Measurements from ENCODE around the gene SCAND1. TPM values are rescaled to one million over a fixed set of nuclear protein-coding genes. Genes with fewer than 3 reads are reported as not detected.

SCAND1 gene
- total RNA-seq, 2 donors from 2014 or later, result 137 to 199 TPM

- no peaks in the 10 kb centered on the region for H3K36me3 ChIP-seq
- intact Hi-C loops (cut with DNase I), result no loop called here
- 91% methylated on average over 7 of the region's 7 CpGs for WGBS
- TF ChIP-seq CTCF (IDR thresholded peaks at IDR 0.05) (no peak), POLR2A (IDR thresholded peaks at IDR 0.05) (no peak), POLR2AphosphoS5 (IDR thresholded peaks at IDR 0.05) (no peak)
- H3K27me3 ChIP-seq (replicated peaks; ENCODE audit: insufficient read depth), result no peaks in the 10 kb centered on the region
- no peak overlapping the region for H3K27ac ChIP-seq
- DNase-seq (ENCODE audit: low spot score), result no peak
- no peak overlapping the region for H3K4me3 ChIP-seq
- H3K9me3 ChIP-seq, result no peaks in the 10 kb centered on the region
- H3K4me1 ChIP-seq (replicated peaks), result peaks cover 13% of the 10 kb centered on the region
Observed at GRCh38 chr20:35950093-35950492, 4.2 kb downstream of the SCAND1 start.

DNA sequence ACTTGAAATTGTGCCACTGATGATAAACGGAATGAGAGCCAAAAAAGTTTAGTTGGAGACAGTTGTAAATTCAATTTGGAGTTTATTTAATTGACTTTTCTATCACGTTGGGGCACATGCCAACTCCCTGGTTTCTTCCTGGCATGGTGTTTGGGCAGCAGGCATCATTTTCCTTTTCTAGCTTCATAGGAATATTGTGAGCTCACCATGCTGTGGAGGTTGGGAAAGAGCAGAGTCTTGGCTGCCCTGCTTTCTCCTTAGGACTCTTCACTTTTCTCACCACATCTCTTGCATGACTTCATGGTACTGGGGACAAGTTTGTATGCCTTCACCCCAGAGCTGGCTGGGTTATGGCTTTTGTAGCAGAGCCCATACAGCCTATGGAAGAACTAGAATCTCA, 6.4 kb downstream of the SCAND1 start:
- H3K27ac ChIP-seq, result no peak overlapping the region
- intact Hi-C loops (cut with DNase I), result no loop called here
- H3K4me1 ChIP-seq (replicated peaks), result peaks cover 9% of the 10 kb centered on the region
- WGBS, result 39% methylated on average over 2 of the region's 2 CpGs
- TF ChIP-seq POLR2A (IDR thresholded peaks at IDR 0.05), result no peak
- H3K27me3 ChIP-seq (replicated peaks; ENCODE audit: insufficient read depth), result no peaks in the 10 kb centered on the region
- no peaks in the 10 kb centered on the region for H3K36me3 ChIP-seq
- no peak overlapping the region for H3K4me3 ChIP-seq
- no peaks in the 10 kb centered on the region for H3K9me3 ChIP-seq
- DNase-seq (ENCODE audit: low spot score), result no peak

GRCh38 chr20:35947489-35947888, 6.8 kb downstream of the SCAND1 start:
- DNase-seq (ENCODE audit: low spot score), result no peak
- Histone ChIP-seq H3K36me3 (no peaks in the 10 kb centered on the region), H3K4me1 (replicated peaks) (peaks cover 5% of the 10 kb centered on the region), H3K27ac (no peak overlapping the region), H3K9me3 (no peaks in the 10 kb centered on the region), H3K27me3 (replicated peaks; ENCODE audit: insufficient read depth) (no peaks in the 10 kb centered on the region), H3K4me3 (no peak overlapping the region)
- intact Hi-C loops (cut with DNase I), result no loop called here
- 64% methylated on average over 9 of the region's 9 CpGs for WGBS
- TF ChIP-seq POLR2A (IDR thresholded peaks at IDR 0.05) (no peak), POLR2AphosphoS5 (IDR thresholded peaks at IDR 0.05) (no peak), CTCF (IDR thresholded peaks at IDR 0.05) (no peak)

DNA sequence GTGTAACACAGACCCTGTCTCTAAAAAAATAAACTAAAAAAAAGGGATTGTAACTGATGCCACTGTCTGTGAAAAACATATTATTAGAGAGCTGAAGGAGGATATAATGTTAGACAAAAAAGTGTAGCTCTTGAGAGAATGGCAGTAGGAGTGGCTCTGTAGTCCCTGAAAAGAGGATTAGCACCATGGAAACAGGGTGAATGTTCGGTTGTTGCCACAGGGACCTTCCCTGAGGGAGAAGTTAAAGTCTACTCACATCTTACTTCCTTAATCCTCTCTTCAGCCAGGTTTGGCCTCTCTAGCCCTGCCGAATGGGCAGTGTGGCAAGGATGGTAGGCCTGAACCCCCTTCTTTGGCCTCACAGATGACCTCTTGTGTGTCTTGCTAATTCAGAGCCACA, 12.1 kb downstream of the SCAND1 start:
- H3K4me3 ChIP-seq, result no peak overlapping the region
- H3K27me3 ChIP-seq (replicated peaks; ENCODE audit: insufficient read depth), result no peaks in the 10 kb centered on the region
- TF ChIP-seq POLR2A (IDR thresholded peaks at IDR 0.05) (no peak), POLR2AphosphoS5 (IDR thresholded peaks at IDR 0.05) (no peak), CTCF (IDR thresholded peaks at IDR 0.05) (no peak)
- H3K4me1 ChIP-seq (replicated peaks), result no peaks in the 10 kb centered on the region
- no peaks in the 10 kb centered on the region for H3K9me3 ChIP-seq
- H3K27ac ChIP-seq, result no peak overlapping the region
- H3K36me3 ChIP-seq, result no peaks in the 10 kb centered on the region
- intact Hi-C loops (cut with DNase I), result no loop called here
- DNase-seq (ENCODE audit: low spot score), result no peak
- 89% methylated on average over 2 of the region's 2 CpGs for WGBS

DNA sequence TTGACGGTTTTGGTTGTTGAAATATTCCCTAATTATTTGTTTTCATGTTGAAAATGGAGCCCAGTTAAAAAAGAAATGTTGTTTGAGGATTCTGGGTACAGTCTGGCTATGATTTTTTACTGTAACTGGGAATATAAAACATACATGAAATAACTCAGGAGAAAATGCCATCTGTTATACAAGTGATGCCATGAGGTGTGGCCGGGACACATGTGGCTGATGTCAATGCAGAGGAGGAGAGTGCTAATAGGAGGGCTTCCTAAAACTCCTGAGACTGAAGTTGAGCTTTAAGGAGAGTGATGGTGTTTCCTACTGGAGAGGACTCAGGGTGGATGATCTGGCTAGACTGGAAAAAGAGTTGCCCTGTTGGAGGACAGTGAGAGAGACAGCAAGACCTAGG, 12.7 kb downstream of the SCAND1 start:
- Histone ChIP-seq H3K27me3 (replicated peaks; ENCODE audit: insufficient read depth) (no peaks in the 10 kb centered on the region), H3K36me3 (no peaks in the 10 kb centered on the region), H3K9me3 (no peaks in the 10 kb centered on the region), H3K27ac (no peak overlapping the region), H3K4me3 (no peak overlapping the region), H3K4me1 (replicated peaks) (no peaks in the 10 kb centered on the region)
- TF ChIP-seq CTCF (IDR thresholded peaks at IDR 0.05) (no peak), POLR2AphosphoS5 (IDR thresholded peaks at IDR 0.05) (no peak), POLR2A (IDR thresholded peaks at IDR 0.05) (no peak)
- DNase-seq (ENCODE audit: low spot score), result no peak
- intact Hi-C loops (cut with DNase I), result no loop called here
- 94% methylated on average over 2 of the region's 2 CpGs for WGBS

All from prostate gland (tissue), 2 donors.